Right lobe of liver (tissue), 6 donors: ENCODE results near the gene SOD2. TPM values are rescaled to one million over a fixed set of nuclear protein-coding genes. Genes with fewer than 3 reads are reported as not detected.
"Not testable (repeated sequence)": the region's sequence is repeated elsewhere in the genome, so short reads cannot be mapped to it uniquely, and the experiment has no call there.

Source experiments
- ATAC-seq, 4 donors: fragments of 200-7000 bp; cut with Tn5 transposase; one replicate each; pipeline ENCODE4 v1.9.1; 2020; ENCODE audit warnings: mild to moderate bottlenecking in 4 of 4, moderate library complexity in 4 of 4
- DNase-seq, 3 donors: peaks; one replicate each; pipeline ENCODE4 v3.0.0-alpha.2; 2020
- H3K27ac ChIP-seq, 3 donors: fragments of 200-600 bp; one replicate each; pipeline ENCODE4 v1.8.0; 2022
- H3K27me3 ChIP-seq, 2 donors: fragments of 200-600 bp; one replicate each; pipeline ENCODE4 v1.8.0; 2022
- H3K36me3 ChIP-seq, 4 donors: fragments of 200-600 bp; sonication (generic) in 1 of 4; one replicate each; pipeline versions ENCODE4 v1.5.1 to v1.8.0; 2017 to 2022; ENCODE audit warnings: control low read depth in 1 of 4
- H3K4me1 ChIP-seq, 4 donors: fragments of 200-600 bp; sonication (generic) in 1 of 4; one replicate each; pipeline versions ENCODE4 v1.5.1 to v1.8.0; 2017 to 2022; ENCODE audit warnings: control low read depth in 1 of 4
- H3K4me3 ChIP-seq, 3 donors: fragments of 200-600 bp; one replicate each; pipeline ENCODE4 v1.8.0; 2022
- H3K9me3 ChIP-seq, 4 donors: fragments of 200-600 bp; sonication (generic) in 1 of 4; one replicate each; pipeline versions ENCODE4 v1.5.1 to v1.8.0; 2017 to 2022; ENCODE audit warnings: control low read depth in 1 of 4
- CTCF ChIP-seq, 4 donors: fragments of 200-600 bp in 3 of 4; fragments of 450-650 bp in 1 of 4; IDR thresholded peaks; one replicate each; pipeline versions ENCODE4 v1.5.1 to v1.8.0; 2016 to 2022; ENCODE audit warnings: antibody characterized with exemption in 4 of 4, mild to moderate bottlenecking in 2 of 4
- POLR2A ChIP-seq: fragments of 450-650 bp; IDR thresholded peaks from one replicate; pipeline ENCODE4 v1.6.1; 2017; ENCODE audit warnings: antibody characterized with exemption, mild to moderate bottlenecking
- WGBS: methylation state at CpG from one replicate; pipeline ENCODE4 v1.1.6; 2018; ENCODE audit warnings: low coverage, low lambda C conversion rate; ENCODE audit not compliant: insufficient coverage; ENCODE audit errors: missing lambda C conversion rate; 5-methylcytosine and 5-hydroxymethylcytosine counted together
- intact Hi-C, 2 donors: fragments of 100-400 bp; cut with DNase I; formaldehyde crosslinking; loops; one replicate each; pipeline versions ENCODE4 v1.11.2 to v1.14.1; 2022
- total RNA-seq, 6 experiments: library from RNA; depleted of rRNA in 2 of 6; stranded (reverse); fragments of >200 nt in 2 of 6; fragmentation: NEBNext Ultra II Directional in 3 of 6; extraction: Animal tissue kit (Norgen Biotek cat#: 25700) in 3 of 6; gene quantifications; one replicate each; pipeline versions ENCODE4 v1.1.0 to v1.2.4, GENCODE V29; 2016 to 2023
- donor health status: DM: no; HTN: yes; CAD: no.
- donor health status: DM: no; HTN: no; CAD: no.
- donor health status: DM: no; HTN: no; CAD: no.
- donor health status: DM: no; HTN: yes; CAD: no.
- donor health status: DM: no; HTN: yes; CAD: no.

The SOD2 gene
- total RNA-seq, 6 experiments from 2014 or later = 606 to 3,254 (median 1,720) TPM

- intact Hi-C loops = no loop called here
- TF ChIP-seq POLR2A = peak; percentile 91
- no peak for TF ChIP-seq CTCF (IDR thresholded peaks at IDR 0.05)
- H3K4me3 ChIP-seq = peak within 1 kb of the TSS; percentile 76 to 93 (median 92)
- H3K4me1 ChIP-seq = peaks cover 0 to 38% (median 8%) of the 10 kb centered on the region in 4 donors
- peak; percentile 91 to 97 (median 94) for ATAC-seq
- H3K36me3 ChIP-seq = no peaks in the 10 kb centered on the region
- 0% methylated on average over 12 of the region's 93 CpGs for WGBS
- peak within 1 kb of the TSS; percentile 96 to 99 (median 98) for H3K27ac ChIP-seq
- H3K27me3 ChIP-seq = no peaks in the 10 kb centered on the region
- DNase-seq = peak; percentile 98 to 99 (median 98)
- H3K9me3 ChIP-seq = no peaks in the 10 kb centered on the region
These were observed 34.1 kb upstream of the SOD2 start, which contains the start of gene WTAP for GRCh38 chr6:159726918-159727716. WTAP (plus strand) TSS chr6:159727506; CDS start chr6:159736266, 8,760 bp downstream.

GRCh38 chr6:159726255-159726917 lies 33.3 kb upstream of the SOD2 start:
- intact Hi-C loops = no loop called here
- WGBS = 1% methylated on average over 17 of the region's 30 CpGs
- TF ChIP-seq CTCF (IDR thresholded peaks at IDR 0.05) (no peak), POLR2A (peak; percentile 77)
- ATAC-seq (peak in 2 of 4 donors; percentile 17 to 27), DNase-seq (no peak)
- H3K36me3 ChIP-seq = no peaks in the 10 kb centered on the region
- peak overlapping the region; percentile 76 to 93 (median 92) for H3K4me3 ChIP-seq
- peak overlapping the region; percentile 96 to 99 (median 98) for H3K27ac ChIP-seq
- H3K9me3 ChIP-seq = no peaks in the 10 kb centered on the region
- H3K27me3 ChIP-seq = no peaks in the 10 kb centered on the region
- peaks cover 0 to 34% (median 8%) of the 10 kb centered on the region in 4 donors for H3K4me1 ChIP-seq

GRCh38 chr6:159725208-159725607 lies 32.2 kb upstream of the SOD2 start:
- H3K27me3 ChIP-seq, intact Hi-C loops, H3K36me3 ChIP-seq, H3K9me3 ChIP-seq, DNase-seq, H3K27ac ChIP-seq, H3K4me3 ChIP-seq, ATAC-seq: not testable (repeated sequence)
- peaks cover 0 to 32% (median 8%) of the 10 kb centered on the region in 4 donors for H3K4me1 ChIP-seq
- WGBS = 79% methylated on average over 3 of the region's 3 CpGs

GRCh38 chr6:159724778-159725177 lies 31.7 kb upstream of the SOD2 start:
- intact Hi-C loops = no loop called here
- no peak overlapping the region for H3K4me3 ChIP-seq
- DNase-seq (no peak), ATAC-seq (no peak)
- no peak overlapping the region for H3K27ac ChIP-seq
- no peaks in the 10 kb centered on the region for H3K27me3 ChIP-seq
- no peaks in the 10 kb centered on the region for H3K36me3 ChIP-seq
- WGBS = 100% methylated on average over 3 of the region's 4 CpGs
- H3K9me3 ChIP-seq = no peaks in the 10 kb centered on the region
- no peak for TF ChIP-seq CTCF (IDR thresholded peaks at IDR 0.05)
- TF ChIP-seq POLR2A = no peak
- peaks cover 0 to 28% (median 6%) of the 10 kb centered on the region in 4 donors for H3K4me1 ChIP-seq

- no peak for TF ChIP-seq CTCF (IDR thresholded peaks at IDR 0.05)
- no peak for TF ChIP-seq POLR2A
- DNase-seq (no peak), ATAC-seq (no peak)
- 80% methylated on average over 2 of the region's 2 CpGs for WGBS
- H3K27ac ChIP-seq = no peak overlapping the region
- no peaks in the 10 kb centered on the region for H3K27me3 ChIP-seq
- H3K4me1 ChIP-seq = peaks cover 0 to 21% (median 3%) of the 10 kb centered on the region in 4 donors
- intact Hi-C loops = no loop called here
- H3K9me3 ChIP-seq = no peaks in the 10 kb centered on the region
- no peaks in the 10 kb centered on the region for H3K36me3 ChIP-seq
- H3K4me3 ChIP-seq = no peak overlapping the region
These were observed 30.2 kb upstream of the SOD2 start for GRCh38 chr6:159723259-159723658.
